ENCODE measurements around the gene PTPRD. TPM values are rescaled to one million over a fixed set of nuclear protein-coding genes. Genes with fewer than 3 reads are reported as not detected.

PTPRD gene
- total RNA-seq, 1 experiment from 2014 or later = not detected

DNA sequence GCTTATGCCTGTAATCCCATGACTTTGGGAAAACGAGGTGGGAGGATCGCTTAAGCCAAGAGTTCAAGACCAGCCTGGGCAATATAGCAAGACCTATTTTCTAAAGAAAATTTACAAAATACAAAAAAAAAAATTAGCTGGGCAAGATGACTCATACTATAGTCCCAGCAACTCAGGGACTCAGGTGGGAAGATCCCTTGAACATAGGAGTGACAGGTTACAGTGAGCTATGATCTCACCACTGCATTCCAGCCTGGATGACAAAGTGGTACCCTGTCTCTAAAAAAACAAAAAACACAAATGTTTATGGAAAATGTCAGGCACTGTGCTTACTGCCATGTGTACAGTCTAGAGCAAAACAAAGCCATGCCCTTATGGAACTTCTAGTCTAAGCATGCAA, 1989.9 kb downstream of the PTPRD start:
- Mint-ChIP-seq H3K27ac (ENCODE audit: low read depth, unreplicated experiment) (no peak overlapping the region), H3K27me3 (ENCODE audit: insufficient read depth, unreplicated experiment) (no peaks in the 10 kb centered on the region), H3K9me3 (ENCODE audit: unreplicated experiment) (no peaks in the 10 kb centered on the region), H3K4me1 (ENCODE audit: insufficient read depth, unreplicated experiment) (no peaks in the 10 kb centered on the region), H3K4me3 (ENCODE audit: unreplicated experiment) (no peak overlapping the region), H3K36me3 (ENCODE audit: insufficient read depth, unreplicated experiment) (no peaks in the 10 kb centered on the region)
- intact Hi-C loops (cut with micrococcal nuclease) = no loop called here
- TF ChIP-seq, protein P1, sequence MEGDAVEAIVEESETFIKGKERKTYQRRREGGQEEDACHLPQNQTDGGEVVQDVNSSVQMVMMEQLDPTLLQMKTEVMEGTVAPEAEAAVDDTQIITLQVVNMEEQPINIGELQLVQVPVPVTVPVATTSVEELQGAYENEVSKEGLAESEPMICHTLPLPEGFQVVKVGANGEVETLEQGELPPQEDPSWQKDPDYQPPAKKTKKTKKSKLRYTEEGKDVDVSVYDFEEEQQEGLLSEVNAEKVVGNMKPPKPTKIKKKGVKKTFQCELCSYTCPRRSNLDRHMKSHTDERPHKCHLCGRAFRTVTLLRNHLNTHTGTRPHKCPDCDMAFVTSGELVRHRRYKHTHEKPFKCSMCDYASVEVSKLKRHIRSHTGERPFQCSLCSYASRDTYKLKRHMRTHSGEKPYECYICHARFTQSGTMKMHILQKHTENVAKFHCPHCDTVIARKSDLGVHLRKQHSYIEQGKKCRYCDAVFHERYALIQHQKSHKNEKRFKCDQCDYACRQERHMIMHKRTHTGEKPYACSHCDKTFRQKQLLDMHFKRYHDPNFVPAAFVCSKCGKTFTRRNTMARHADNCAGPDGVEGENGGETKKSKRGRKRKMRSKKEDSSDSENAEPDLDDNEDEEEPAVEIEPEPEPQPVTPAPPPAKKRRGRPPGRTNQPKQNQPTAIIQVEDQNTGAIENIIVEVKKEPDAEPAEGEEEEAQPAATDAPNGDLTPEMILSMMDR (IDR thresholded peaks at IDR 0.05; ENCODE audit: unreplicated experiment) = no peak
- BruUV-seq (replicated peaks) = no TSS peak
- POLR2A ChIA-PET = interaction anchor here (0.6 kb wide), 1 partner anchor 1207 kb away, joined by 3 read pairs; no protein-coding TSS in a partner anchor
- no peak for DNase-seq (ENCODE audit: unreplicated experiment)
- CTCF ChIA-PET = interaction anchor here (0.7 kb wide), 1 partner anchor 464 kb away, joined by 3 read pairs; no protein-coding TSS in a partner anchor

DNA sequence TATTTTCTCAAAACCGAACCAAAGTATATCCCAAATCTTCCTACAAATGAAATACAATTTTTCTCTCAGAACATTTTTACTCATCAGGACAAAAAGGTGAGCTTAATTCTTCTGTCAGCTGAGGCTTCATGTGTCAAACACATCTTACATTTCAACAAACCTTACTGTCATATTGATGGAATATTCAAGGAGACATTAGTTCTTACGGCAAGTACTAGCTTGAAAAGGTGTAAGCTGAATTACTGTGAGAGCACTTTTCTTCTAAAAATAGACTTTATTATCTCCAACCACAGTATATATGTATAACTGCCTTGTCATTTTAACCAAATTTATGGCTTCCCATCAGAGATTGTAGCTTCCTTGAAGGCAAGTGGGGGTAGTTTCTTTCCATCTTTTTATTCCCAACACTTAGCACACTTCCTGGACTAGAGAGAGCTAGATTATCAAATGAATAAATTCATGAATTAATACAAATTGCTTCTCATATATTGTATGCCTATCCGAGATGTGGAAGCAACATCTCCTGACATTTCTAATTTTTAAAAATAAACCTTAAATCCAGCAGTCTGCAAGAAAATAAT, 1990.5 kb downstream of the PTPRD start:
- ChIA-PET CTCF (no interaction called here), POLR2A (interaction anchor here (0.6 kb wide), 1 partner anchor 1208 kb away, joined by 3 read pairs; no protein-coding TSS in a partner anchor)
- TF ChIP-seq, protein P1 (IDR thresholded peaks at IDR 0.05; ENCODE audit: unreplicated experiment) = no peak
- intact Hi-C loops (cut with micrococcal nuclease) = no loop called here
- Mint-ChIP-seq H3K36me3 (ENCODE audit: insufficient read depth, unreplicated experiment) (no peaks in the 10 kb centered on the region), H3K27ac (ENCODE audit: low read depth, unreplicated experiment) (no peak overlapping the region), H3K4me3 (ENCODE audit: unreplicated experiment) (no peak overlapping the region), H3K9me3 (ENCODE audit: unreplicated experiment) (no peaks in the 10 kb centered on the region), H3K4me1 (ENCODE audit: insufficient read depth, unreplicated experiment) (no peaks in the 10 kb centered on the region), H3K27me3 (ENCODE audit: insufficient read depth, unreplicated experiment) (no peaks in the 10 kb centered on the region)
- no peak for DNase-seq (ENCODE audit: unreplicated experiment)
- no TSS peak for BruUV-seq (replicated peaks)

DNA sequence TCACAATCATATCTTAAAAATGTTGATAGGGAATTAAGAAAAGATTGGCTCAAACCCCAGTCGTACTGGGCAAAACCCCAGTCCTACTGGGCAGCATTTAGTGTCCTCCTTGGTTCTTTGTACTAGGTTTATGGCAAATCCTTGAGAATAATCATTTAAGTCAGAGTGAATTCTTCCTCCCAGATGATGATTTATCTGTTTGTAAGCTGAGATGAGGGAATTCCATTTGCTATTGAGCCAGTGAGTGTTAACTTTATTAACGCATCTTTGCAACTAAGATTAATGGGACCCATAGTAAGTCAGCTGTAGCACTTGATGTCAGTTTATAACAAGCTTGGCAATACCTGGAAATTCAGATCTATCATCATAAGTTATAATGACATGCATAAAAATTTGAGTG, 1991.4 kb downstream of the PTPRD start:
- no peak overlapping the region for H3K4me3 Mint-ChIP-seq (ENCODE audit: unreplicated experiment)
- H3K27me3 Mint-ChIP-seq (ENCODE audit: insufficient read depth, unreplicated experiment) = no peaks in the 10 kb centered on the region
- H3K36me3 Mint-ChIP-seq (ENCODE audit: insufficient read depth, unreplicated experiment) = no peaks in the 10 kb centered on the region
- DNase-seq (ENCODE audit: unreplicated experiment) = no peak
- intact Hi-C loops (cut with micrococcal nuclease) = no loop called here
- H3K4me1 Mint-ChIP-seq (ENCODE audit: insufficient read depth, unreplicated experiment) = no peaks in the 10 kb centered on the region
- TF ChIP-seq, protein P1 (IDR thresholded peaks at IDR 0.05; ENCODE audit: unreplicated experiment) = no peak
- H3K9me3 Mint-ChIP-seq (ENCODE audit: unreplicated experiment) = no peaks in the 10 kb centered on the region
- BruUV-seq (replicated peaks) = no TSS peak
- H3K27ac Mint-ChIP-seq (ENCODE audit: low read depth, unreplicated experiment) = no peak overlapping the region
- POLR2A ChIA-PET = no interaction called here
- CTCF ChIA-PET = interaction anchor here (0.5 kb wide), 1 partner anchor 579 kb away, joined by 3 read pairs; no protein-coding TSS in a partner anchor

DNA sequence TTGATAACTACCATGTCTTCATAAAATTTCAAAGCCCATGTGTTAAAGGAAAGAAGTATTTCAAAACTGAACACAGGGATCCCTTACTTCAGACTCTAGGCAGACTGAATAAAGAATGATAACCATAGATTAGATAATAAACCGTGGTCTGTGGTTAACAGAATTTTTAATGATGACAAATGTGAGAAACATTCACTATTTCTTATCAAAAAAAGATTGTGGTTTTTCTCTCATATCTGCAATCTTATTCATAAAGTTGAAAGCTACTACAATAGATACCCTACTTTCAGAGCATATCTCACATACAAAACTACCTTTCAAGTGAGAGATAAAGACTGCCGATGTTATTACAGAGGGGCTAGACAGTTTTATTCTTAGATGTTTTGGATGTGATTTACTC, 1996.4 kb downstream of the PTPRD start:
- CTCF ChIA-PET = no interaction called here
- TF ChIP-seq, protein P1 (IDR thresholded peaks at IDR 0.05; ENCODE audit: unreplicated experiment) = no peak
- DNase-seq (ENCODE audit: unreplicated experiment) = no peak

More for the DNA sequence above, 1996.4 kb downstream of the PTPRD start:
- POLR2A ChIA-PET = interaction anchor here (0.6 kb wide), 1 partner anchor 17 kb away, joined by 3 read pairs; no protein-coding TSS in a partner anchor
- no TSS peak for BruUV-seq (replicated peaks)
- H3K9me3 Mint-ChIP-seq (ENCODE audit: unreplicated experiment) = no peaks in the 10 kb centered on the region
- intact Hi-C loops (cut with micrococcal nuclease) = no loop called here
- no peaks in the 10 kb centered on the region for H3K27me3 Mint-ChIP-seq (ENCODE audit: insufficient read depth, unreplicated experiment)
- no peak overlapping the region for H3K4me3 Mint-ChIP-seq (ENCODE audit: unreplicated experiment)
- no peak overlapping the region for H3K27ac Mint-ChIP-seq (ENCODE audit: low read depth, unreplicated experiment)
- H3K36me3 Mint-ChIP-seq (ENCODE audit: insufficient read depth, unreplicated experiment) = no peaks in the 10 kb centered on the region
- H3K4me1 Mint-ChIP-seq (ENCODE audit: insufficient read depth, unreplicated experiment) = no peaks in the 10 kb centered on the region
